Suprapubic skin (tissue), 4 donors: ENCODE data around the gene RPL37.
"Not testable (repeated sequence)": the region's sequence is repeated elsewhere in the genome, so short reads cannot be mapped to it uniquely, and the experiment has no call there.

Experiments used
- EP300 ChIP-seq: sonication (generic); formaldehyde crosslinking; IDR thresholded peaks from one replicate; pipeline ENCODE4 v1.6.1; 2017; ENCODE audit warnings: antibody characterized with exemption
- POLR2A ChIP-seq, 2 donors: fragments of 450-650 bp; IDR thresholded peaks; one replicate each; pipeline ENCODE4 v1.6.1; 2017; ENCODE audit warnings: antibody characterized with exemption in 2 of 2, mild to moderate bottlenecking in 2 of 2, moderate library complexity in 2 of 2
- POLR2AphosphoS5 ChIP-seq, 3 donors: sonication (generic); formaldehyde crosslinking; IDR thresholded peaks; one replicate each; pipeline ENCODE4 v1.6.1; 2017; ENCODE audit warnings: antibody characterized with exemption in 3 of 3
- TF ChIP-seq, protein P1 (sequence below), 2 donors: fragments of 200-600 bp in 1 of 2; fragments of 450-650 bp in 1 of 2; sonication (generic) in 1 of 2; IDR thresholded peaks; one replicate each; pipeline ENCODE4 v1.5.1; 2016 to 2019; ENCODE audit warnings: antibody characterized with exemption in 2 of 2, mild to moderate bottlenecking in 1 of 2, moderate library complexity in 1 of 2

DNA sequence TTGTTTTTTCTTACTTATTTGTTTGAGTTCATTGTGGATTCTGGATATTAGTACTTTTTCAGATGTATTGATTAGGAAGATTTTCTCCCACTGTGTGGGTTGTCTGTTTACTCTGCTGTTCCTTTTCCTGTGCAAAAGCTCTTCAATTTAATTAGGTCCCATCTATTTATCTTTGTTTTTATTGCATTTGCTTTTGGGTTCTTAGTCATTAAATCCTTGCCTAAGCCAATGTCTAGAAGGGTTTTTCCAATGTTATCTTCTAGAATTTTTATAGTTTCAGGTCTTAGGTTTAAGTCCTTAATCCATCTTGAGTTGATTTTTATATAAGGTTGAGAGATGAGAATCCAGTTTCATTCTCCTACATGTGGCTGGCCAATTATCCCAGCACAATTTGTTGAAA is 40.7 kb downstream of the RPL37 start:
- TF ChIP-seq, protein P1, sequence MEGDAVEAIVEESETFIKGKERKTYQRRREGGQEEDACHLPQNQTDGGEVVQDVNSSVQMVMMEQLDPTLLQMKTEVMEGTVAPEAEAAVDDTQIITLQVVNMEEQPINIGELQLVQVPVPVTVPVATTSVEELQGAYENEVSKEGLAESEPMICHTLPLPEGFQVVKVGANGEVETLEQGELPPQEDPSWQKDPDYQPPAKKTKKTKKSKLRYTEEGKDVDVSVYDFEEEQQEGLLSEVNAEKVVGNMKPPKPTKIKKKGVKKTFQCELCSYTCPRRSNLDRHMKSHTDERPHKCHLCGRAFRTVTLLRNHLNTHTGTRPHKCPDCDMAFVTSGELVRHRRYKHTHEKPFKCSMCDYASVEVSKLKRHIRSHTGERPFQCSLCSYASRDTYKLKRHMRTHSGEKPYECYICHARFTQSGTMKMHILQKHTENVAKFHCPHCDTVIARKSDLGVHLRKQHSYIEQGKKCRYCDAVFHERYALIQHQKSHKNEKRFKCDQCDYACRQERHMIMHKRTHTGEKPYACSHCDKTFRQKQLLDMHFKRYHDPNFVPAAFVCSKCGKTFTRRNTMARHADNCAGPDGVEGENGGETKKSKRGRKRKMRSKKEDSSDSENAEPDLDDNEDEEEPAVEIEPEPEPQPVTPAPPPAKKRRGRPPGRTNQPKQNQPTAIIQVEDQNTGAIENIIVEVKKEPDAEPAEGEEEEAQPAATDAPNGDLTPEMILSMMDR (IDR thresholded peaks at IDR 0.05) = not testable (repeated sequence)
- TF ChIP-seq EP300; POLR2A (IDR thresholded peaks at IDR 0.05); POLR2AphosphoS5 (IDR thresholded peaks at IDR 0.05): not testable (repeated sequence)
